ENCODE measurements around the gene SH3PXD2A.

Gene SH3PXD2A

DNA sequence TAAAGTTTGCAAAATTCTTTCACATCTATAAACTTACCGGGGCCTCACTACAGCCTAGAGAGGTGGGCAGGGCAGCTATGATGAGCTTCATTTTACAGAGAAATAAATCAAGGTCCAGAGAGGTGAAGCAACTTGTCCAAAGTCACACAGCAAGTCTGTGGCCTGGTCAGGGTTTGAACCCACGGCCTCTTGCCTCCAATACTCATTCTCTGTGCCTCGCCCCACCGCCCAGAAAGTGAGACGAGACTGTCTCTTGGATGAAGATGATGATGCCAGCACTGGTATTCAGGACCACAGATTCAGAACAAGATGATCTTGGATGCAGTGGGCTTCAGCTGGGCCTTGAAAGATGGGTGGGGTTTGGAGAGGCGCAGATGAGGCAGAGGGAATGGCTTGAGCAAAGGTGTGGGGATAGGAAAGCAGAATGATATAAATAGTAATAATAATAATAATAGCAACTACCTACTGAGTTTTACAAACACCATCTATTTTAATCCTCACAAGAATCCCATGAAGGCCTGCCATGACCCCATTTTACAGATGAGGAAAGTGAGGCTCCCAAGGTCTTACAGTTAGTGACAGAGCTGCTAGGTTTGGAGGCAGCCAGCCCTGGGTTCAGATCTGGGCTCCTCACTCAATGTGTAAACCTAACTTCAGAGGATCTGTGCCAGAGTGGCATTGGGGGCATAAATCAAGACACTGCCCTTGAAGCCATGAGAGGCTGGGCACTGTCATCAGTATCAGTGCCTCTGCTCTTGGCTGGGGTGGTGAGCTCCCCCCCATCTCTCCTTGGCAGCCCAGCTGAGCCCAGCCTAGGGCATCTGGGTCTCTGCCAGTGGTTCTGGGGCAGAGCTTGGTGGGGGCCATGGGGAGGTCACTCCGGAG lies 291.9 kb downstream of the SH3PXD2A start:
- DNase-seq (ENCODE audit: low read depth in 2 of 2) = no peak

DNA sequence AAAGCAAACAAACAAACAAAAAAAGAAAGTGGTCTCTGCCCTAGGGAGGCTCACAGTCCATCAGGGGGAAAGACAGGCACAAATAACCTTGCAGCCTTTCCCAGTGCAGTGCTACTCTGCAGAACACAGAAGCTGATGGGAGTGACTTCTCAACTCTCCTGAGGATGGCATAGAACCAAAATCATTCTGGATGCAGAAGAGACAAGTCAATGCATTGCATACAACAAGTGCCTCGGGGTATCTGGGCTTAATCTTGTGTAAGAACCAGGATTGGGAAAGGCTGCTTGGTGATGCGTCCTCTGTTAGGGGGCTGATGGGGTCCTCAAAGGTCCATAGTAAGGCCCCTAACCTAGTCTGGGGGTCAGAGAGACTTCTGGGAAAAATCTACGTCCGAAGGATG lies 293.0 kb downstream of the SH3PXD2A start:
- DNase-seq (ENCODE audit: low read depth in 2 of 2) = no peak

DNA sequence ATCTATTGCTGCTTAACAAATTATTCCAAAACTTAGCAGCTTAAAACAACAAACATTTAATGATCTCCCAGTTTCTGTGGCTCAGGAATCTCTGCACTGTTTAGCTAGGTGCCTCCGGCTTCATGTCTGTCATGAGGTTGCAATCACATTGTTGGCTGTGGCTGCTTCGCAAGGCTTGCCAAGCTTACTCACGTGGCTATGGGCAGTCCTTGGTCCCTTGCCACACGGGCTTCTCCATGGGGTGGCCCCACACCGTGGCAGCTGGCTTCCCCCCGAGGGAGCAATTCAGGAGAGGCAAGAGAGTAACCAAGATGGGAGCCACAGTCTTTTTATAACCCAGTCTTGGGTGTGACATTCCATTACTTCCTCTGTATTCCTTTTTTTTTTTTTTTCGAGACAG lies 294.5 kb downstream of the SH3PXD2A start:
- DNase-seq (ENCODE audit: low read depth in 2 of 2) = no peak

DNA sequence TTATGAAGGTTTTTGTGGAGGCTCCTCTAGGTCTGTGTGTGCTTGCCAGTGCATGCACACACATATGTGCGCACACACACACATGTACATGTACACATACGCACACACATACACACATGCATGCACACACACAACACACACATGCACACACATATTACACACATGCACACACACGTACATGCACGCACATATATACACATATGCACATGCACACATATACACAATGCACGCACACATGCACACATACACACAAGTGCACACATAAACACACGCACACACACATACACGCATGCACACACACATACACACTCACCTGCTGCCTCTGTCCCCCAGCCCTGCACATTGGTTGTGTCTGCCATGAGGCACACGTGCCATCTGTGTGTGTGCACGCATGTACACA lies 295.6 kb downstream of the SH3PXD2A start:
- no peak for DNase-seq (ENCODE audit: low read depth in 2 of 2)

DNA sequence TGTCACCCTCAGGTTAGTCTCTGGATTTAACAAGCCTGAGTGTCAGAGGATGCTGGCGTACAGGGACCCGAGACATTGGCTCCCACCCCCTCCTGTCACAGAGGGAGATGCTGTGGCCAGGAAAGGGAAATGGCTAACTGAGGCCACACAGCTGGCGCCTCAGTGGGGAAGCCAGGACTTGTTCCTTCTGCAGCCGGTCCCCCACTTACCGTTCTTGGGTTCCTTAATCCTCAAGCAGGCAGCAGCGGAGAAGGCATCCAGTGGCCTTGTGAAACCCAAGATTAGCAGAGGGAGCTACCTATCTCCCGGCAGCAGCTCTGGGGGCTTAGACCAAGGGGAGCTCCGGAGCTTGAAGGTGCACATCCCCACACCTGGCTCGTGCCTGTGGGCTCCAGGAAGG lies 296.5 kb downstream of the SH3PXD2A start:
- DNase-seq (ENCODE audit: low read depth in 2 of 2) = no peak

DNA sequence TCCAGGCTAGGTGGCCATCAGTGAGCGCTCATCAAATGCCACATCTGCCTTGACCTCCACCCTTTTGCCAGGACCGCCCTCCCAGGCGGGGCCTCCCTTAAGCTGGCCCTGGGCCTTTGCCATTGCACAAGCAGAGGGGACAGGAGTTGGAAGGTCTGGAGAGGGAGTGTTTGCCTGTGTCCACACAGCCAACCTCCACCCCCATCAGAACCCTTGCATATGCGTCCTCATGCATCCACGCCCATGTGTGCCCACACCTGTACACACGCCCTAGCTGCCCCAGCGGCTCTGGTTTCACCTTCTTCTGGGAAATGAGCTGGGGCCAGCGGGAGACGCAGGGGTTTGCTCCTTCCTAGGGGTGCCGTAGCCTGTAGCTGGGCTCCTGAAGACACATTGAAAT lies 297.9 kb downstream of the SH3PXD2A start:
- DNase-seq (ENCODE audit: low read depth in 2 of 2) = no peak

DNA sequence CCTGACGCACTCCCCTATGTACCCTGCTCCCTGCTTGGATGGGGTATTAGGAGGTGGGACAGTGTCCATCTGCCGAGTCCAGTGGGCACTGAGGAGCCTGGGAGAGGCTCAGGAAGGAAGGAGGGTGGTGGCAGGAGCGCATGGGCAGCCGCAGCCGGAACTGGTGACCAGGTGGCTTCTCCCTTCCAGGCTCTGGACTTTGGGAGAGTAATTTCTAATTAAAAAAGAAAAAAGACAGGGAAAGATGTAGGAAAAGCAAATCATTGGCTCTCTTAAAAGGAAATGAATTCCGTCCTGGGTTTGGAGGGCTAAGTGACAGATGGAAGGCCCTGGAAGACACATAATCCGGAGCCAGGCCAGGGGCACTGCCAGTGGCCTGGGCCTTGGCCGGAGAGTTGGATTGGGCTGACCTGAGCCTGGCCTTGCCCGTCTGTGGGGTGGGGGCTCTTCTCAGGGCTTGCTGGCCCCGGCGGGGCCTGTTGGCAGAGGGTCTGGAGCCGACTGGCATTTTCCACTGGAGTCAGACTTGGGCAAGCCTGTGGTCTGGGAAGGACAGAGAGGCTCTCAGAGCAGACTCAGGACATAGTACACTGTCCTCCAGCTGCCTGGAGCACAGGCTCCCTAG lies 298.9 kb downstream of the SH3PXD2A start:
- DNase-seq (ENCODE audit: low read depth in 2 of 2) = no peak

DNA sequence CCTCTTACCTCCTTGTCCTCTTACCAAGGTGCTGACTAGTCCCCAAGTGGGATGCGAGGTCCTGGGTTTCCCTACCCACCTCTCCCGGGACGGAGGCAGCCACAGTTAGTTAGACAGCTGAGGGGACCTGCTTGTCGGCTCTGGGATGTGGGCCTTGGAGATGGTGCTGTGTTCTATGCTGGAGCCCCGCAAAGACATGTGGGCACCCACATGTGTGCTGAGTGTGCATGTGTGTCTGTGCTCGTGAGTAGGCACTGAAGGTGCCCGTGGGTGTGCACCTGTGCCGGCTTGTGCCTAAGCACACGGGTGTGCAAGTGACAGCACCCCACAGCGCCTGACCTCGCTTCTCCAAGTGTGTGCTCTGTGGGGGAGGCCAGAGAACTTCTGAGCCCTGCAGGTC lies 299.7 kb downstream of the SH3PXD2A start:
- no peak for DNase-seq (ENCODE audit: low read depth in 2 of 2)

DNA sequence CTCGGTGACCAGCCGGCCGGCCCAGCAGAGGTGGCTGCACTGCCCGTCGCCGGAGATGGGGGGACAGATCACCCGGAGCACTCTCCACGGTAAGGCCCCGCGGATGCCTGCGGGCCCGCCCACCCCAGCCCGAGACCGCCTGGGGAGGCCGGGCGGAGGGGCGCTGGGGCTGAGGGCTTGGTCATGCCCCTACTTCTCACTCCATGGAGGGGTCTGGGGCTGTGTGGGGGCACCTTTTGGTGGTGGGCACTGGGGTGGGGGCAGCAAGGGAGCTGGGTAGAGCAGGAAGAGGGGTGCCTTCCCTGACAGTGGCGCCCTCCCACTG lies 300.1 kb downstream of the SH3PXD2A start:
- no peak for DNase-seq (ENCODE audit: low read depth in 2 of 2)

DNA sequence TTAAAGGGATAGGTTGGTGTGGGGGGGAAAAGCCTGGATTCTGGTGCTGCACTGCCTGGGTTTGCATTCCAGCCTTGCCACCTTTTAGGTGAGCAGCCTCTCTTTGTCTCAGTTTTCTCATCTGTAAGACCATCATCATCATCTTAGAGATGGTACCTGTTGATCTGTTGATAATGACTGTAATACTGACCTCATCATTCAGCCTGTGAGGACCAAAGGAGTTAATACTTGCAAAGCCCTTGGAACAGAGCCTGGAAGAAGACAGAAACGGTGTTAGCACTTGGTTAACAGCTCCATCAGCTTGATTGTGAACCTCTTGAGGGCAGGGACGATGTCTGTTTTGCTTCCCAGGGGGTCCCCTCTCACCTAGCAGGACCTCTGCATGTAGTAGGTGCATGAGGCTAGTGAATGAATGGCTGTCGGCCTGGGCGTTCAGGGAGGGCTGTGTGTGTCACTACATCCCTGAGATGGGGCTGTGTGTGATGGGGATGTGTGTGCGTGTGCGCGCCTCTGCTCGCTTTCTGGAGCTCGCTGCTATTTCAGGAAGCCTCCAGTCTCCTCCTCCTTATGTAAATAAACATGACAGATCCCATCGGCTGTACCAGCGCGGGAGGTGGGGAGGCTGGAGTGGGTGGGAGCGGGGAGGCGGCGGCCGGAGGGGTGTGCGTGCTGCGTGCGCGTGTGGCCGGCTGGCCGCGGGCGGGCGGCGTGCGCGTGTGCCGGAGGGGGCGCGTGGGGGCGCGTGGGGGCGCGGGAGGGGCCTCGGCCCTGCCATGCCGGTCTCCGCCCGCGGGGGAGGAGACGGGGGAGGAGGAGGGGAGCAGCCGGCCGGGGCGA lies 300.7 kb downstream of the SH3PXD2A start:
- peak; percentile 24 for DNase-seq (ENCODE audit: low read depth in 2 of 2)

DNA sequence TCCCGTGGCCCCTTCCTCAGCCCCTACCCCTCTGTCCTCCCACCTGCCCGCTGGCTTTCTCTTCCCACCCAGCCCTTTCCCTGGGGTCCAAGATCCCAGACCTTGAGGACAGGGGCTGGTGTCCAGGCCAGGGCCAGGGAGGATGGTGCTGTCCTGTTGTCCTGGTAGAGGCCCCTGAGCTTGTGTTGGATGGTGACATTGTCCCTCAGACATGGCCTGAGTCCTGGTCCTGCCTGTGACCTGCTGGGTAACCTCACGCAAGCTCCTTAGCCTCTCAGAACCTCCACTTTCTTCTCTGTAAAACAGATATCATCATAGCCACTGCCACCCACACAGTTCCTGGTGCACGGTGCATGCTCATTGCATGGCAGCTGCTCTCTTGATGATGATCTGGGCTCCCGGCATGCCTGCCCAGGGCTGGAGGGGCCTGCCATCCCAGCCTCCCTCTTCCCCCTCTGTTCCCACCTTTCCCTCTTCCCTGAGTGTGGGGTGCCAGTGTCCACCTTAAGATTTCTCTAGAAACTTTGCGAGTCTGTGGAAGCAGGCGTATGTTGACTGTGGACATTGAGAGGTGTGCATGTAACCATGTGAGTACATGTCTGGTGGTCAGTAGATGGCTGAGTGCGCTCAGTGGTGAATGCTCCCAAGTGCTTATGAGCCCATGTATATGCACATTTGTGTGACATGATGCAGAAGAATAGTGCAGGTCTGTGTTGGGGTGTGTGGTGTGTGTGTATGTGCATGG lies 301.5 kb downstream of the SH3PXD2A start:
- DNase-seq (ENCODE audit: low read depth in 2 of 2) = no peak

DNA sequence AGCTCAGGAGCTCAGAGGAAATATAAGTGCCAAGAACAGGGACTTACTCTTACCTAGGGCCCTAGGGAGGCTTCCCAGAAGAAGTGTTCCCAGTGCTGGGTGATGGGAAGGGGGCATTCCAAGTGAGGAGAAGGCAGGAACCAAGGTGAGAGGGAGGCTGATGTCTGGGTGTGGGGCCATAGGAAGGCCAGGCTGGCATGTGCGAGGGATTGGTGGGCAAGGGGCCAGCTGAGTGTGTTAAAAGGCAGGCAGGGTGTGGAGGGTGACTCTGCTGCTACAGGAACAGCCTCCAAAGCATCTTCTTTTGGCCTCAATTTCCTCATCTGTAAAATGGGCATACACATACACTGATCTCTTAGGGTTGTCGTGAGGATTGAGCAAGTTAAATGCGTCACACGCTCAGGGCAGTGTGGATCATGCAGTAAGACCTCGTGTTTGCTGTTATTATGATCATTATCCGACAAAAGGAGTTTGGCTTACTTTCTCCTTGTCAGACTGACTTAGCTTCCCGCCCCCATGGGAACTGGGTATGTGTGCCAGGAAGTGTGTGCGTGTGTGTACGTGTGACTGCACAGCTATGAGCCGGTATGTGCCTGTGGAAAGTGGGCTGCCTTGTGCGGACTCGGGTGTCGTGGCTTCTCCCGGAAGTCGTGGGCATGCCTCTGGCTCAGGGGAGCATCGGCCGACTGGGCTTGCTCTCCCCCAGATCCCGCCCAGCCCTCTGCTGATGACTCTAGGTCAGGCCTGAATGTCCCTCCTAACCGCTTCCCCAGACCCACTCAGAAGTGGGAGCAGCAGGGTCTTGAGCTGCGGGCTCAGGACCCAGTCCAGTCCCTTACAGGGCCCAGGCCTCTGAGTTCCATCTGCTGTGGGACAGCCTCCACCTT lies 302.3 kb downstream of the SH3PXD2A start:
- DNase-seq (ENCODE audit: low read depth in 2 of 2) = no peak

DNA sequence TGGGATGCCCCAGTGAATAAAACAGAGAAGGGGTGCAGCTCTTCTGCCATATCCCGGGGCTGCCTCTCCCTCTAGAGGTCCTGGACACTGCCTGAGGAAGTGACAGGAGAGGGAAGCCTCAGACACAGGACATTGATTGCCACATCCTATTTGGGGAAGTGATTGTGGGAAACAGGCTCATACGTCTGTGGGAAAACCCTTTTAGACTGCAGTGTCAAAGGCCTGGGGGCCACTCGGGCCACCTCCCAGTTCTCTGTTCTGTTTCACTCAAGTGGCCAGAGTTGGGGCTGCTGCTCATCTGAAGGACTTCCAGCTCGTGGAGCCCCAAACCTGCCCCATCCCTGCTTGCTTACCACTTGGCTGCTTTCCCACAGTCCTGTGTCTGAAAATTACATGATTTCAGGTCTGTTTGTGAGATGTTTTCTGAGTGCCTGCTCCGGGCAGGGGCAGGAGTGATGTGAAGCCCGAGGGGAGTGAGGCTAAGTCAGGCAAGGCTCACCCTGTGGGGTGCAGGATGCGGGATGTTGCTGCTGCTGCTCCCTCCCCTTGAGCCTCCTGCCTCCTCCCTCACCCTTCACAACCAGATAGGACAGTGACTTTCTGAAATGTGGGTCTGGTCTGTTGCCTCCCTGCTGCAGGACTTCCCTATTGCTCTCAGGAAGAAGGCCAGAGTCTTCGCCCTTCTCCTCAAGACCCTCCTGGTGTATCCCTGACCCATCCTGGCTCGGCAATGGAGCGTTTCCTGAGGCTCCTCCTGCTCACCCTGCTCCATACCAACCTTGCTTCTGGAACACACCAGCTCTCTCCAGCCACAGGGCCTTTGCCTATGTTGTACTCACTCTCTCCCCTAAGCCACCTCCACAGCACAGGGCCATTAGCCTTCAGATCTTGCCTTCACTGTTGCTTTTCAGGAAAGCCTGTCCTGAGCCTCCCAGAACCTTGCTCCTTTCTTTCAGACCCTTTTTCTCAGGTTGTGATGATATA lies 303.5 kb downstream of the SH3PXD2A start:
- DNase-seq (ENCODE audit: low read depth in 2 of 2) = no peak

DNA sequence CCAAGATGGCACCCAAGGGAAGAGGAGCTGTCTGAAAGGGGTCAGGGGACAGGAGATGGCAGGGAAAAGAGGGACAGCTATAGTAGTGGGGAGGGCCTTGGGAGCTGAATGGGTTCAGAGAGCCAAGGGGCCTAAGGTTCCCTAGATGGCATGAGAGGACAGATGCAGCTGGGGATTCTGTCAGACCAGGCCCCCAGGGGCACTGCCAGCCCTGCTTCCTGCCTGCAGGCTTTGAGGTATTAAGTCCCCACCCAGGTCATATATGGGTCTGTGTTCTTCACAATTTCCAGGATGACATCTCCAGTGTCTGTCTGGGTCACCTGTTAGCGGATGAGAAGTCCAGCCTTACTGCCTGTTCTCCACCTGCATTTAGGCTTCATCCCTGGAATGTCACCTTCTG lies 305.1 kb downstream of the SH3PXD2A start:
- no peak for DNase-seq (ENCODE audit: low read depth in 2 of 2)

DNA sequence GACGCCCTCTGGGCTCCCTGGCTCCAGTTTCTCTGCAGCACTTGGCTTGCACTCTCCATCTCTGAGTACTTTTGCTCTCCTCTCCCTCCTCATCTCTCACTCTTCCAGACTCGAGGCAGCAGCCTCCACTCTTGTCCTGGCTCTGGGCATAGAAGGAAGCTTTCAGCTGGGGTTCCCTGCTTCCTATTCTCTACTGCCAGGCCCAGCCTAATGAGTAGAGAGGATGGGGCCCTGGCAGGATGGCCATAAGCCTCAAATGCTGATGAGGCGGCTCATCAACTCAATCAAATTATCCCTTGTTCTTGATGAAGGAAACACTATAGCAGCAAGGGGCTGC lies 306.1 kb downstream of the SH3PXD2A start:
- DNase-seq (ENCODE audit: low read depth in 2 of 2) = no peak

DNA sequence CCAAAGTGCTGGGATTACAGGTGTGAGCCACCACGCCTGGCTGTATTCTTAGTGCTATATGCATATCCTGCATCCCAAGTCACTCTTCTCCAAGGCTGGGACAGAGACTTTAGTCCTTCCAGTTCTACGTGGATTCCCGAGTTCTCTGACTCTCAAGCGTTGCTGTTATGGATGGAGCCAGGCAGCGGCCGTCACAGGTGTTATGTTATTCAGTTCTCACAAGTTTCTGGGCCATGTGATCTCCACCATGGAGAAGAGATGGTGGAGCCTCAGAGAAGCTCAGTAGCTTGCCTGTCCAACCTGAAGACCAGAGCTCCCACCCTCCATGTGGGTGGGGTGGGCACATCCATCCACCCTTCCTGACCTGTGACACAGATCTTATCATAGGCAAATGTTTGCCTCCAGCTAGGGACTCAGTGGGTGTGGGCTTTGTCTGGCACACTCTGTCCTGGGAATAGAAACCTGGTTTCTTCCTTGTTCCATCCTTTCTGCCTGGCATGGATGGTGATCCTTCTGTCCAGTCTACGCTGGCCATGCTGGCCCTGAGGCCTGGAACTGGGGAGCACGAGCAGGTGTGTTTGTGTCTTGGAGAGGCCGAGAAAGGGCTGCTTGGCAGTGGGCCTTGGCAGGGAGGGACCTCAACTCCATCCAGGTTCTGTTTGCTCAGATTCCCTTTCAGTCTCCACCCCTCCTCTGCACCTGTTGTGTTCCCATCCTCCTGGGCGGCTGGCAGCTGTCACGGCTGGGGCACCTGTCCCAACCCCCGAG lies 306.6 kb downstream of the SH3PXD2A start:
- DNase-seq (ENCODE audit: low read depth in 2 of 2) = no peak

DNA sequence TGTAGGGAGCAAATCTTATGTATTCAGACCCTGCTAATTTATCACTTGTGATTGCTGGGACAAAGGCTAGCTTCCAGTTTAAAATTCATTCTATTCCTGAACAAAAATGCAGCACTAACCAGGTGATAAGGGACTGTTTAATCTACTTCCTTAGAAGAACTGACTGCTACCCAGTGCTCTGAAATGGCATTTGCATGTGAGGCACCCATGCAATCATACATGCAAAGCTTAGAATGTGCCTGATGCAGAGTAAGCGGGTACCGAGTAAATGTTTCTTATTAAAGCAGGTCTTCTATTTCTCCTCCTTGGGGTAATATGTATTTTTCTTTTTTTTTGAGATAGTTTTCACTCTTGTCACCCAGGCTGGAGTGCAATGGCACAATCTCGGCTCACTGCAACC lies 307.4 kb downstream of the SH3PXD2A start:
- no peak for DNase-seq (ENCODE audit: low read depth in 2 of 2)

DNA sequence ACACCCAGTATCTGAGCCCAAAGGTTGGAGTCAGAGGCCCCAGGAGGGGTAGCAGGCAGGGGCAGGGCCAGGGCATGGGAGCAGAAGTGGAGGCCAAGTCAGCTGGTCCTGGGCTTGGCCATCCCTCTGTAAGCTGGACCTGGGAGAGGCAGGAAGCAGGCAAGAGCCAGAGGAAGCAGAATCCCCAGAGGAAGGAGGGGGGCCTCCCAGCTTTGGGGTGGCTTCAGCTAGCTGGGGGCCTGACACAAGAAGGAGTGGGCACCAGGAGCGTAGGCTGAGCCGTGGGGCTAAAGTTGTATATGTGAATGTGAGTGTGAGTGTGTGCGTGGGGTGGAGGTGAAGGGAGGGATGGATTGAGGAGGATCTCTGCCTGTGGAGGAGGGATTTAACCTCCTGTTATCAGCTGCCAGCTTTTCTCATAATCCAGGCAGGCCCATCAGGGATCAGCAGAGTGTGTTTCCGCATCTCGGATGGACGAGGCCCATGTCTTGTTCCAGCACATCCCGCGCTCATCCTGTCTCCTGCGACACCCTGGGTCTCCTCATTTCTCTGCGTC lies 307.9 kb downstream of the SH3PXD2A start:
- no peak for DNase-seq (ENCODE audit: low read depth in 2 of 2)

DNA sequence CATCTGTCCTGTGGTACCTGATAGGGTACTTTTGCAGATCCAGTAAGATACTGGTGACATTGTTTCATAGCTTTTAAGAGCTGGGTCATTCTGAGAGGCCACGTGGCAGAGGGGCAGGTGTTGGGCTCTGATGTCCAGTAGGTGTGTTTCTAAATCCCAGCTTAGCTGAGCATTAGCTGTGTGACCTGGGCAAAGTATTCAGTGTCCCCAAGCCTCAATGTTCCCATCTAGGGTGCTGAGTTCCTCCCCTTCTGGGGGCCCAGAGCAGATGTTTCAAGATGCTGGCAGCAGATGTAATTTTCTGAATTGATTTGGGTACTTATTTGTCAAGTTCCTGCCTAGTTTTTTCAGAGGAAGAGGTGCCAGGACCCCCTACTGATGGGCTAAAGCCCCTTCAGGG lies 309.0 kb downstream of the SH3PXD2A start:
- no peak for DNase-seq (ENCODE audit: low read depth in 2 of 2)

All from fibroblast of skin of left quadriceps (primary cell).